HFFc6 (cell line): ENCODE data around the gene ZFTA. TPM values are rescaled to one million over a fixed set of nuclear protein-coding genes. Genes with fewer than 3 reads are reported as not detected.

ENCODE experiments used
- DNase-seq: peaks from one replicate; pipeline ENCODE4 v3.0.0-alpha.2; 2018
- H3K27ac Mint-ChIP-seq: 2 replicates; pipeline ENCODE4 v1.8.0; 2020; ENCODE audit warnings: mild to moderate bottlenecking, mixed read lengths
- H3K27me3 Mint-ChIP-seq: 2 replicates; pipeline ENCODE4 v1.8.0; 2021; ENCODE audit warnings: mild to moderate bottlenecking, moderate library complexity, mixed read lengths; ENCODE audit not compliant: insufficient read depth
- H3K36me3 Mint-ChIP-seq: 2 replicates; pipeline ENCODE4 v1.8.0; 2021; ENCODE audit warnings: low read depth, mixed read lengths
- H3K4me1 Mint-ChIP-seq: 2 replicates; pipeline ENCODE4 v1.8.0; 2020; ENCODE audit warnings: low read depth, mixed read lengths
- H3K4me3 Mint-ChIP-seq: 2 replicates; pipeline ENCODE4 v1.8.0; 2020; ENCODE audit warnings: mild to moderate bottlenecking, moderate library complexity, mixed read lengths
- H3K9me3 Mint-ChIP-seq: 2 replicates; pipeline ENCODE4 v1.8.0; 2020; ENCODE audit warnings: mild to moderate bottlenecking, mixed read lengths
- CTCF ChIP-seq: fragments of 200-600 bp; sonication (generic); IDR thresholded peaks from 2 replicates; pipeline ENCODE4 v1.5.0; 2021; ENCODE audit warnings: antibody characterized with exemption, mild to moderate bottlenecking
- long read RNA-seq: library from polyadenylated mRNA; unstranded; transcript quantifications from one replicate; pipeline ENCODE4 v2.0.0, GENCODE V29; 2019
- total RNA-seq, 6 experiments: library from RNA; stranded (reverse); fragmentation: NEBNext Ultra II Directional; extraction: Animal tissue kit (Norgen Biotek cat#: 25700); gene quantifications; 2 replicates in 1 of 6; 3 replicates in 5 of 6; pipeline ENCODE4 v1.2.3, GENCODE V29; 2021

ZFTA gene
- 10 to 100 TPM; 18.4 to 21.0 (median 19.5) TPM for total RNA-seq
- long read RNA-seq, partial matches to known transcripts: 0 of 3 reads
- long read RNA-seq, other reads (novel, unspliced or antisense): 3 of 3 reads

- Mint-ChIP-seq H3K27me3 (peaks cover 2% of the 10 kb centered on the region; the same call in 1 of the 2 replicates), H3K27ac (peak within 1 kb of the TSS; percentile 80), H3K36me3 (no peaks in the 10 kb centered on the region), H3K4me1 (peaks cover 38% of the 10 kb centered on the region), H3K4me3 (peak within 1 kb of the TSS; percentile 92), H3K9me3 (no peaks in the 10 kb centered on the region)
- peak; percentile 76 for TF ChIP-seq CTCF
- peak; percentile 41 for DNase-seq
These were observed at the start of gene ZFTA for GRCh38 chr11:63768237-63769041. ZFTA (minus strand) TSS chr11:63768775; CDS start chr11:63768622, 153 bp downstream.

GRCh38 chr11:63817758-63818498, 49.4 kb upstream of the ZFTA start:
- TF ChIP-seq CTCF: no peak
- Mint-ChIP-seq H3K36me3 (peaks cover 28% of the 10 kb centered on the region), H3K4me1 (peaks cover 25% of the 10 kb centered on the region), H3K27ac (no peak overlapping the region), H3K4me3 (no peak overlapping the region), H3K27me3 (no peaks in the 10 kb centered on the region), H3K9me3 (no peaks in the 10 kb centered on the region)
- DNase-seq: no peak

- Mint-ChIP-seq H3K9me3 (no peaks in the 10 kb centered on the region), H3K4me1 (peaks cover 35% of the 10 kb centered on the region), H3K4me3 (no peak overlapping the region), H3K36me3 (peaks cover 20% of the 10 kb centered on the region), H3K27ac (no peak overlapping the region), H3K27me3 (no peaks in the 10 kb centered on the region)
- no peak for DNase-seq
- TF ChIP-seq CTCF: no peak
These were observed 48.2 kb upstream of the ZFTA start for GRCh38 chr11:63816732-63817131.

- Mint-ChIP-seq H3K27ac (no peak overlapping the region), H3K4me3 (no peak overlapping the region)
These were observed 47.6 kb upstream of the ZFTA start for GRCh38 chr11:63816166-63816565.

More at GRCh38 chr11:63816166-63816565, 47.6 kb upstream of the ZFTA start:
- H3K36me3 Mint-ChIP-seq: peaks cover 18% of the 10 kb centered on the region
- no peaks in the 10 kb centered on the region; the same call in 1 of the 2 replicates for H3K27me3 Mint-ChIP-seq
- no peak for TF ChIP-seq CTCF
- peaks cover 39% of the 10 kb centered on the region for H3K4me1 Mint-ChIP-seq
- no peak for DNase-seq
- no peaks in the 10 kb centered on the region for H3K9me3 Mint-ChIP-seq
